Stimulated activated CD8-positive, alpha-beta memory T cell treated with anti-CD3 and anti-CD28 coated beads, Interleukin-4, amount 100 ng/mL, for 4 hours (primary cell): Measurements from ENCODE around the gene CDH5.
A peak's percentile ranks its signal among the peaks of the same experiment; 100 is the strongest.

Experiments
- DNase-seq, 2 donors: peaks; one replicate each; pipeline ENCODE4 v3.0.0-alpha.2; 2020; ENCODE audit warnings: low read depth in 2 of 2, low spot score in 1 of 2

The CDH5 gene

GRCh38 chr16:66390346-66391108 lies 24.0 kb downstream of the CDH5 start:
- DNase-seq, result no peak

GRCh38 chr16:66391726-66392670 lies 25.5 kb downstream of the CDH5 start:
- DNase-seq, result no peak

GRCh38 chr16:66395806-66396555 lies 29.5 kb downstream of the CDH5 start:
- DNase-seq, result no peak

GRCh38 chr16:66397736-66398433 lies 31.4 kb downstream of the CDH5 start:
- no peak for DNase-seq

- no peak for DNase-seq
These were observed 32.5 kb downstream of the CDH5 start for GRCh38 chr16:66399031-66399430.

GRCh38 chr16:66399930-66400329 lies 33.4 kb downstream of the CDH5 start:
- no peak for DNase-seq

- no peak for DNase-seq
These were observed 34.3 kb downstream of the CDH5 start for GRCh38 chr16:66400503-66401380.

- no peak for DNase-seq
These were observed 35.1 kb downstream of the CDH5 start for GRCh38 chr16:66401610-66402009.

GRCh38 chr16:66402166-66402565 lies 35.7 kb downstream of the CDH5 start:
- no peak for DNase-seq

GRCh38 chr16:66402591-66403230 lies 36.2 kb downstream of the CDH5 start:
- DNase-seq, result no peak

- DNase-seq, result no peak
These were observed 37.1 kb downstream of the CDH5 start for GRCh38 chr16:66403531-66404145.

GRCh38 chr16:66405057-66405783 lies 38.7 kb downstream of the CDH5 start:
- DNase-seq, result no peak

GRCh38 chr16:66406534-66407221 lies 40.2 kb downstream of the CDH5 start:
- DNase-seq, result peak; percentile 66 to 92

GRCh38 chr16:66408163-66409048 lies 41.9 kb downstream of the CDH5 start:
- no peak for DNase-seq

- DNase-seq, result no peak
These were observed 42.7 kb downstream of the CDH5 start for GRCh38 chr16:66409156-66409555.

- no peak for DNase-seq
These were observed 45.7 kb downstream of the CDH5 start for GRCh38 chr16:66412182-66412581.

GRCh38 chr16:66414891-66415290 lies 48.4 kb downstream of the CDH5 start:
- DNase-seq, result no peak
